Activated CD8-positive, alpha-beta memory T cell treated with anti-CD3 and anti-CD28 coated beads, Interleukin-2, amount 50 U/mL, for 48 hours (primary cell): ENCODE measurements around the gene OSCP1.
"Not testable (repeated sequence)": the region's sequence is repeated elsewhere in the genome, so short reads cannot be mapped to it uniquely, and the experiment has no call there.

Experiments
- DNase-seq: peaks from one replicate; pipeline ENCODE4 v3.0.0-alpha.2; 2020

The OSCP1 gene, protein sequence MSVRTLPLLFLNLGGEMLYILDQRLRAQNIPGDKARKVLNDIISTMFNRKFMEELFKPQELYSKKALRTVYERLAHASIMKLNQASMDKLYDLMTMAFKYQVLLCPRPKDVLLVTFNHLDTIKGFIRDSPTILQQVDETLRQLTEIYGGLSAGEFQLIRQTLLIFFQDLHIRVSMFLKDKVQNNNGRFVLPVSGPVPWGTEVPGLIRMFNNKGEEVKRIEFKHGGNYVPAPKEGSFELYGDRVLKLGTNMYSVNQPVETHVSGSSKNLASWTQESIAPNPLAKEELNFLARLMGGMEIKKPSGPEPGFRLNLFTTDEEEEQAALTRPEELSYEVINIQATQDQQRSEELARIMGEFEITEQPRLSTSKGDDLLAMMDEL

DNA sequence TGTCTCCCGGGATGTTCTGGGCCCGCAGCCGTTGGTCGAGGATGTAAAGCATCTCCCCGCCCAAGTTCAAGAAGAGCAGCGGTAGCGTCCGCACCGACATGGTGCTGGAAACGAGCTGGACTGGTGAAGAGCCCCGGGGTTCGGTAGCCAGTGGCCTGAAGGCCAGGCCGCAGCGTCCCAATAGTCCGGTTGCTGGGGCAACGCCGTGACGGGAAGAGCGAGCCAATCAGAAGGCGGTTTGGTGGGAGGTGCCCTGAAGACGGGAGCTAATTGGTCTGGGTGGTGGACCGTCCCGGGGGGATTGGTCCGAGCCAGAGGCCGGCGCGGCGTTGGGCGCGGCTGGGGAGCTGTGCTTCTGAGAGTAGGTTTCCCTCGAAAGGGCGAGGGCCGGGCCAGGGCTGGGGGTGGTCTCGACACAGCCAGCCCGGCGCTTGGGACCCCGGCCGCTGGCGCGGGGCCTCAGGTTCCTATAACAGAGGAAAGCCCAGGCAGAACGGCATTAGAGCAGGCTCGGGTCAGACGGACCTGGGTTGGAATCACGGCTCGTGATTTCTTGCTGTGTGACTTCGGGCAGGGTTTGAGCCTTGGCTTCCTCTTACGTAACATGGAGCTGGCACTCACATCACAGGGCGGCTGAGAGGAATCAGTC is at the start of gene OSCP1:
OSCP1 (minus strand) TSS at position 182 of the 649 bp plus-strand sequence; CDS start at position 100, 82 bp downstream.
- DNase-seq: peak; percentile 92

DNA sequence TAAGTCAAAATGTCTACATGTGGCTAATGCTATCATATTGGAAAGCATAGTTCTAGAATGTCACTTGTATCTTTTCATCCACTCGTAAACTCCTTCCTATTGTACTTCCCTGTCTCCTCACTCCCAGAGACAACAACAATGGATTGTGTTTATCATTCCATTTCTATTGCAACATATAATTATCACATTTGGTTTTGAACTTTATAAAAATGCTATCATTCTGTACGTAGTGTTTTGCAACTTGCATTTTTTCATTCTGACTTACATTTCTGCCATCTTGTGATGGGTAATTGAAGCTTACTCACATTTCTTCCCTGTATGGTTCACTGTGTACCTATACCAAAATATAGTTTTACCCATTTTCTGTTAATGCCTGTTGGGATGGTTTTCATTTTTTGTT is 47.0 kb upstream of the OSCP1 start:
- DNase-seq: no peak

DNA sequence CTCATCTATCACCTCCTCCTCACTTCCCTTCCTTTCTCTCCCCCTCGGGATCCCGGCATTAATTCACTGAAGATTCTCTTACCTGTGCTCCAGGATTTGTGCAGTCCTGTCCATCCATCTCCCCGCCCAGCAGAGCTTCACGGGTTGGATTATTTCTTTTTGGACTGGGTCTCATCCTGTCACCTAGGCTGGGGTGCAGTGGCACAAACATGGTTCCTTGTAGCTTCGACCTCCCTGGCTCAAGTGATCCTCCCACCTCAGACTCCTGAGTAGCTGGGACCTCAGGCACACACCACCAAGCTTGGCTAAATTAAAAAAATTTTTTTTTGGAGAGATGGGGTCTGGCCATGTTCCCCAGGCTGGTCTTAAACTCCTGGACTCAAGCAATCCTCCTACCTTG is 44.7 kb upstream of the OSCP1 start:
- no peak for DNase-seq

DNA sequence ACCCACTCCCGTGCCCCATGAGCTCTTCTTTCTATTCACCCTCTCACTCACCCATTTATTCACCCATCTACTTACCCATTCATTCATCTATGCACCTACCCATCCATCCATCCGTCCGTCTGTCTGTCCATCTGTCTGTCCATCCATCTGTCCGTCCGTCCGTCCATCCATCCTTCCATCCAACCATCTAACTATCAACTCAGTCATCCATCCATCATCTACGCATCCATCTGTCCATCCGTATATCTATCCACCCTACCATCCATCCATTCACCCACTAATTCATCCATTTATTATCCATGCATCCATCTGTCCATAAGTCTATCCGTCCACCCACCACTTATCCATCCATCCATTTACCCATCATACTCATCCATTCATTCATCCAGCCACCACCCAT is 43.3 kb upstream of the OSCP1 start:
- no peak for DNase-seq

DNA sequence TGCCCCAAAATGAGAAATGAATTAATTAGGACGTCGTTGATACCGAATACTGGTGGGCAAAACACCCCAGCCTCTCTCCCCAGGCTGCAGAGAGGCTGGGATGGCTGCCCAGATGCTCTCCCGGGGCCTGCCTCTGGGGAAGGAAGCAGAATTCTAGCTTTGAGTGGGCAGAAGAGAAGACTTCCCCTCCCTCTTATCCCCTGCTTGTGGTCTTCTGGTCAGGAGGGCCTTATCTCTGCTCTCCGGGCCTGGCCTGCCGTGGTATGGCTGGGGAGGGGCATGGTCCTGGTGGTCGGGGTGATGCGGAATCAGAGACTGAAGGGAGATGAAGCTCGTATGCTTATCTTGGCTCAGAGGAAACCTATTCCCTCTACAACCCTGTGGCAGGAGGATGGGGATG is 42.2 kb upstream of the OSCP1 start:
- no peak for DNase-seq

DNA sequence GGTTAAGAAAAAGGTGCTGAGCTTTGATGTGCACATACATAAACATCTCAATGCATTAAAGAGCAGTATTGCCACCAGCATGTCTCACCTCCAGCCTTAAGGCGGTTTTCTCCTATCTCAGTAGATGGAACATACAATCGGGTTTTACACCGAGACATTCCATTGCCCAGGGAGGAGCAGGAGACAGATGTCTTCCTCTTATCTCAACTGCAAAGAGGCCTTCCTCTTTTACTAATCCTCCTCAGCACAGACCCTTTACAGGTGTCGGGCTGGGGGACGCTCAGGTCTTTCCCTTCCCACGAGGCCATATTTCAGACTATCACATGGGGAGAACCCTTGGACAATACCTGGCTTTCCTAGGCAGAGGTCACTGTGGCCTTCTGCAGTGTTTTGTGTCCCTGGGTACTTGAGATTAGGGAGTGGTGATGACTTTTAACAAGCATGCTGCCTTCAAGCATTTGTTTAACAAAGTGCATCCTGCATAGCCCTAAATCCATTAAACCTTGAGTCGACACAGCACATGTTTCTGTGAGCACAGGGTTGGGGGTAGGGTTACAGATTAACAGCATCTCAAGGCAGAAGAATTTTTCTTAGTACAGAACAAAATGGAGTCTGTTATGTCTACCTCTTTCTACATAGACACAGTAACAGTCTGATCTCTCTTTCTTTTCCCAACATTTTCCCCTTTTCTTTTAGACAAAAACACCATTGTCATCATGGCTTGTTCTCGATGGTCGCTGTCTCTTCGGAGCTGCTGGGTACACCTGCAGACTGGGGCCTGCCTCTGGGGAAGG is 39.2 kb upstream of the OSCP1 start:
- DNase-seq: not testable (repeated sequence)

DNA sequence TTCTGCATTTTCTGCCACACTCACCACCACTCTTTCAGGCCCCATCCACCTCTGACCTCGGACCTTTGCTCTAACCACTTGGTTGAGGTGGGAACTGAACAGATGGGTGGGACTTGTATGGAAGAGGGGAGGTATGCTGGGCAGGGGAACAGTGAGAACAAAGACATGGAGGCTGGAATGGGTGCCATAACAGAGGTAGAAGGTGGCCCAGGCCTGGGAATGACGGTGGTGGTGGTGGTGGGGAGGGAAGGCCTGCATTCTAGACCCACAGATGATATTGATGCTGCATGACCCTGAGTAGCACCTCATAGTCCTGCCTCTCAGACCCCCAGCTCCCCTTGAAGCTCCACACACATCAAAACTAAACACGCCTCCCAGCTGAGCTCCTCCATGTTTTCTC is 37.7 kb upstream of the OSCP1 start:
- DNase-seq: no peak

DNA sequence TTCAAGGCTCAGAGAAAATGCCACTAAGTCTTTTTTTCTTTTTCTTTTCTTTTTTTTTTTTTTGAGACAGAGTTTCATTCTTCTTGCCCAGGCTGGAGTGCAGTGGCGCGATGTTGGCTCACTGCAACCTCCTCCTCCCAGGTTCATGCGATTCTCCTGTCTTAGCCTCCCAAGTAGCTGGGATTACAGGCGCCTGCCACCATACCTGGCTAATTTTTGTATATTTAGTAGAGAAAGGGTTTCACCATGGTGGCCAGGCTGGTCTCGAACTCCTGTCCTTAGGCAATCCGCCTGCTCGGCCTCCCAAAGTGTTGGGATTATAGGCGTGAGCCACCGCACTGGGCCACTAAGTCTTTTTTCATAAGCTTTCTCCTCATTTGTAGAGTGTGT is 37.1 kb upstream of the OSCP1 start:
- DNase-seq: not testable (repeated sequence)

DNA sequence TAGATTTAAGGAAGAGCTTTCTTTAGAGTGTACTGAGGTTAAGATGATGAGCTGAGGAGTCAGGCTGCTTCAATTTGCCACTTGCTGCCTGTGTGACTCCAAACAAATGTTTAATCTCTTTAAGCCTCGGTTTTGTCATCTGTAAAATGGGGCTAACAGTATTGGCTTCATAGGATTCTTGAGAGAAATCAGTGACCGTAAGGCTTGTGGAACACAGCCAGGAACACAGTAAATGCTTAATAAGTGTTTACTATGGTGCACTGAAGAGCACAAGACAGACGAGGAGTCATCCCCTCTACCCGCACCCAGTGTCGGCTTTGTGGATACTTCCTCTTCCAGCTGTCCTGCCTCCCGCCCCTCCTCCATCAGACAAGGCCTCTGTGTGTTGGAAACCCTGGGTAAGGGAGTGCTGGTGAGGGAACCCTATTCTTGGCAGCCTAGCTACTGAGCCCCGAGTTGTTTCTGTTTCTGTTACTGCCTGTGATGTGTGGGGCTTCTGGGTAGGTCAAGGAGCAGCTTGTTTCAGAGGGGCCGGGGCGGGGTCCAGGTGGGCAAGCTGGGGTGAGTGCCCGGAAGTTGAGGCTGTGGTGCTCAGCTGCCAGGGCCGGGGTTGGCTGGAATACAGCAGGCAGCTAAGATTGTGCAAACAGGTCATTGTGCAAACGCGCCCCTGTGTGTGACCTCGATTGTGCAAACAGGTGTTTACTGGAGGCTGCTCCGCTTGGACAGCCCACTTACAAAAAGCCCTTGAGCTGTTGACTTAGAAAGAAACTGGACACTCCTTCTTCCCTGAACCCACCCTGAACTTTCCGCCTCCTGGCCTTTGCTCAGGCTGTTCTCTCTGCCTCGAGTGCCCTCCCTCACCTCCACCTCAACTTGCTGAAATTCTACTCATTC is 36.4 kb upstream of the OSCP1 start:
- no peak for DNase-seq

DNA sequence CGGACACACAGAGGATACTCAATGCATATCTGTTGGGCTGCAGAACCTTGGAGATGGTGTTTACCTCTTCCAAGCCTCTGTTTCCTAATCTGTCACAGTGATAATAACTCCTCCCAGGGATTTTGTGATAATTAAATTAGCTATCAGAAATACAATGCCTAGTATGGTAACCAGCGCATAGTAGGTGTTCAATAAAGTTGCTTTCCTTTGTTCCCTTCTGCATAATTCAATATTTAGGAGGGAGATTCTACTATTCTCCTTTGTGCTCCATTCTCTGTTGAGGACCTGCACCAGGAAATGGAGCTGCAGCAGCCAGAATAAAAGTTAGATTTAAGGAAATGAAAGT is 35.8 kb upstream of the OSCP1 start:
- DNase-seq: no peak

DNA sequence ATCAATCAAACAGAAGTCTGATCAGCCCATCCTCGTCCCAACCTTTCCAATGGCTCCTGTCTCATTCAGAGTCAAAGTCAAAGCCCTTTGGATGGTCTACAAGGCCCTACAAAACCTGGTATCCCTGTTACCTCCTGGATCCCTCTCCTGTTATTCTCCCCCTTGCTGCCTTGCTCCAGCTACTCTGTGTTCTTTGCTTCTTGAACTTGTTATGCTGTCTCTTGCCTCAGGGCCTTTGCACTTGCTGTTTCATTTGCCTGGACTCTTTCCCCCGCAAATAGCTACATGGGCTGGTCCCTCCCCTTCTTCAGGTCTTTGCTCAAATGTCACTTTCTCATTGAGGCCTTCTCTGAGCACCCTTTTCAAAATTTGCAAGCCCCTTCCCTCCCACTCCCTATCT is 33.8 kb upstream of the OSCP1 start:
- DNase-seq: no peak

DNA sequence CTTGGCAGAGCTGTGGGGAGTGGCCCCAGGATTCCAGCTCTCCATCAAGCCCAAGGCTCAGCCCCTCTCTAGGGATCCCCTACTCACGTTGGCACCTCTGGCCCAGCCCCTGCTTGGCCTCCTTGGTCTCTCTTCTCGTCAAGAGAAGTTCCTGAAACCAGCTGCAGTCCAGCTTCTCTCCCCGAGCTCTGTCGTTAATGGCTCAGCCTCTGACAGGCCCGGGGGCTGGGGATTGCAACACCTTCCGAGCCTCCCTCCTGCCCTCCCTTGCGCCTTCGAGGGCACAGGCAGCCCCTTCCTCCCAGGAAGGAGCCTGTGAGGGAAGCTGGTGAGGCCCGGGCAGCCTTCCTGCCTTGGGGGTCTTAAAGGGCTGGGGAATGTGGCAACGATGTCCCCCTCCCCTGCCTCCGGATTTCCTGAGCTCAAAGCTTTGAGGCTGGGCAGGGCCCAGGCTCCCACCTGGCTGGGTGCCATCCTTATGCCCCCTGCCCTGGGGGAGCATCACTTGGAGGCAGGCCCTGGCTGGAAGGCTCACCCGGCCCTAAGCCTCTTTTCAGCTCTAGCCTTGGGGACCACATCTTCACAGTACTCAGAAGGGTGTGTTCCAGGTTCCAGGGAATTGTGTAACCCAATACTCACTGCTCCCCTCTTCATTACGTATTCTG is 32.6 kb upstream of the OSCP1 start, which contains the start of gene CSF3R:
CSF3R (minus strand) TSS at position 190 of the 665 bp plus-strand sequence. CDS start 3,417 bp downstream, outside the sequence.
- no peak for DNase-seq

DNA sequence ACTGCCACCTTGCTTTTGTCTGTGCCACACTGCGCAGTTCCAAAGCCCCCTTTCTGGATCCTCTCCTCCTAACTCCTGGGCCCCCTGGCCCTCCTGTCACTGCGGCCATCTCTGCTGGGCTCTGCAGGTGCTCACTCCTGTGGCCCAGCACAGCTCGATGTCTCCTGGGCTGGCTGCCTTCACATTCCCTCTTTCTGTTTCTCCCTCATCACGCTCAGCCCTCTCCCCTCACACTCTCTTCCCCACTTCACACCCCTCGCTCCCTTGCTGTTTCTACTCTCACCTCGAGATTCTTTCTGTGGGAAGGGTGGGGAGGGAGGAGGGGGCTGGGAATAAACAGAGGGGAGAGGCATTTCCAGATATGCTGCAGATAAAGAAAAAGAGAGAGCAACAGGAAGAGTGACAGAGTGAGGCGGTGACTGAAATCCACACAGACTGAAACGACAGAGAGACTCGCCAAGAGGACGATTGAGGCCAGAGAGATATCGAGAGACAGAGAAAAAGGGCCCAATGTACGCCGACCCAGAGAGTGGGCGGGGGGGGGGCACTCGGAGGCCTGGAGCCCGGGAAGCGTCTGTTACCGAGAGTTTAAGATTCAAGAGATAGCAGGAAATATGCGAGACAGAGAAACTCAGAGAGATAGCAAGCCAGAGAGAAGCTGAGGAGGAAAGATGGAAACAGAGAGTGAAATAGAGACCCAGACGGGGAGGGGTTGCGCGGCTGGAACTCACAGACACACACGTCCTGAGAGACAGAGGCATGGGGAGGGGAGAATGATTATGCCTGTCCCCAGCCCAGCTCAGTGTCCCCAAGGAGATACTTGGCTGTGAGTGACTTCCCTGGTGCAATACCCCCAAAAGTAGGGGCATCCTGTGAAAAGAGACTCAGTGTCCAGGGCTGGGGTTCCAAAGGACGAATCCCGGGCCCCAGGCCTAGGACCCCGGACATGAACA is 31.8 kb upstream of the OSCP1 start:
- DNase-seq: no peak

DNA sequence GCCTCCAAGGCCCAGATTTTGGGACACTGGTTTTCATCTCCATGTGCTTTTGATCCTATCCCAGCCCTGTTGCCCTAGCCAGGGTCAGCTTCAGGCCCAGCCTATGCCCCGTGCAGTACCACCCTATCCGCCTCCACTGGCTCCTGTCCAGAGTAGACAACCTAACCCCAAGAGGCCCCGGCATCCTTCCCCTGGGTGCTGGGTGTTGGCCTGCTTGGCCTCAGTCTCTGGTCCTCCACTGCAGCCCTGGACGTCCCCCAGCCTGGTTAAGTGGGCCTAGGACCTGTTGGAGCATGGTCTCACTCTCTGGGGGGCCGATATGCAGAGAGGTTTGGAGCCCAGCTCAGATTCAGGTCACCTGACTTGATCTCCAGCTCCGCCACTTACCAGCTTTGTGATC is 30.8 kb upstream of the OSCP1 start:
- no peak for DNase-seq

DNA sequence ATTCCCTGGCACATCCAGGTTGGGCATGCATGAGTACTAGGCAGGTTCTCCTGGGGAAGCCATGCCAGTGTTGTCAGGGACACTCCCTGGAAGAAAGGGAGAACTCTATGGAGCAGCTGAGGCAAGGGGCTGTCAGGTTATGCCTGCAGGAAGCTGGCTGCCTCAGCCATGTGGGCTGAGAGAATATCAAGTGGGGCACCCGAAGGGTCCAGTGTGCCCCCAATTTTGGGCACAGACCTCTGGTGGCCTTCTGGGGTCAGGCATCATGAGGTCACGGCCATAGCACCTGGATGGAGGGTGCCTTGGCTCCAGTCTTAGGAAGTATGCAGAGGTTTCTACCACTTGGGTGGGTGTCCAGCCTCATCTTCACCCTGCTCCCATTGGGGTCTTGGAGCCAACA is 29.9 kb upstream of the OSCP1 start:
- DNase-seq: no peak

DNA sequence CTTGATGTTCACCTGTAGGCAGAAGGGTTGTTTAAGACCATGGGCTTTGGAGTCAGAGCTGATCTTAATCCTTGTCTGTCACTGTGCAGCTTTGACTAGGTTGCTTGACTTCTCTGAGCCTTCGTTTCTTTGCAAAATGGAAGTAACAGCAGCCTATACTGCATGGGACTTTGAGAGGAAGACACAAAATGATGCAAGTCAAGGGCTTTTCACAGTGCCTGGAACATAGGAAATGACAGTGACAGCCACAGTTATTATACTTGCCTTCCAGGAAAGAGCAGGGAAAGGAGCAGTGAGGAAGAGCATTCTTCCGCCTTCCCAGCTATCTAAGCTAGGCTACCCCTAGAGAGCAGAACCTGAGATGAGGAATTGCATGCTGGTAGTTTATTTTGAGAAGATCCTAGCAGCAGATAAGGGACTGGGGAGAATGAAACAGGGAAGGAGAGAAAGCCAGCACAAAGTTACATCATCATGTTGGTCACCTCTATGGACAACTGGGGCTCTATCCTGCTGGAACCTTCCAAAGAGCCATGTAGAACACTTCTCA is 29.3 kb upstream of the OSCP1 start:
- DNase-seq: no peak

DNA sequence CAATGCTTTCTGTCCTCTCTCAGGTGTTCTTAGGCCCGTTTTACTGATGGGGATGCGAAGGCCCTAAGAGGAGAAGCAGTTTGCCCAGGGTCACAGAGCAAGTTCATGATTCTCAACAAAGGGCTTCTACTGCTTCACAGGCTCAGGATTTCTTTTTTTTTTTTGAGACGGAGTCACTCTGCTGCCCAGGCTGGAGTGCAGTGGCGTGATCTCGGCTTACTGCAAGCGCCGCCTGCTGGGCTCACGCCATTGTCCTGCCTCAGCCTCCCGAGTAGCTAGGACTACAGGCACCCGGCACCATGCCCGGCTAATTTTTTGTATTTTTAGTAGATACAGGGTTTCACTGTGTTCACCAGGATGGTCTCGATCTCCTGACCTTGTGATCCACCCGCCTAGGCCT is 27.4 kb upstream of the OSCP1 start:
- DNase-seq: not testable (repeated sequence)

DNA sequence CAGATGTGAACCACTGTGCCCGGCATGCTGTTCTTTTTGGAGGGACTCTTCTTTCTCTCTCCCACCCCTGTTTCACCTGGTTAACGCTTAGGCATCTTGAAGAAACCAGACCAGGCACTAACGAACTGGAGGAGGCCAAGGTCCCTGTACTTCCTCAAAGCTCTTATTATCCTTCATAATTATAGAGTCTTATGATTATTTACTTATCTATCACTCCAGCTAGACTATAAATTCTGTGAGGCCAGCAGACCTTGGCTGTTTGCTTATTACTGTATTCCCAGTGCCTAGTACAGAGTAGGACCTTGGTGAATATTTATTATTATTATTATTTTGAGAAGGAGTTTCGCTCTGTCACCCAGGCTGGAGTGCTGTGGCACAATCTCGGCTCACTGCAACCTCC is 26.7 kb upstream of the OSCP1 start:
- no peak for DNase-seq

DNA sequence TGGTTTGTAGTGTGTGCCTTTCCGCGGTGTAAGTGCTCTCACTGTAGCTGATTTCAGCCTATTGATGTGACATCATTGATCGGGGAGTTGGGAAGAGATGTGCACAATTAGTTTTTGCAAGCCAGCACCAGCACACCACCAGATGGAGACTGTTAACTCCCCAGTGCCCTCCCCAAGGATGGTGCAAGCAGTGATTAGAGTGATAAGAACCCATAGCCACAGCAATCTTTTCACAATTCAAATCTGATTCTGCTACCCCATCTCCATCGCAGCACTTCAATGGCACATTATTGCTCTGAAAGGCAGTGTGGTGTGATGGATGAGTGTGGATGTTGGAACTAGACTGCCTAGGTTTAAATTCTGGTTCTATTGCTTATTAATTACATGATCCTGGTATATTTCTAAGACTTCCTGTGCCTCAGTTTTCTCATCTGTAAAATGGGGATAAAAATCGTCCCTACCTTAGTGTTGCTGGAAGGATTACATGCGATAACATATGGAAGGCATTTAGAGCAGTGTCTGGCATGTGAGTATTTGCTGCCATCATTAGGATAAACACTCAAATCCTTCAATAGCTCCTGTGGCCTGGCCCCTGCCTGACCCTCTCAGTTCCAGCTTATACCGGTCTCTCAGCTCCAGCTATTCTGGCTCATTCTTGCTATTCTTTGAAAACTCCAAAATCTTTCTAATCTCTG is 25.8 kb upstream of the OSCP1 start:
- DNase-seq: no peak

DNA sequence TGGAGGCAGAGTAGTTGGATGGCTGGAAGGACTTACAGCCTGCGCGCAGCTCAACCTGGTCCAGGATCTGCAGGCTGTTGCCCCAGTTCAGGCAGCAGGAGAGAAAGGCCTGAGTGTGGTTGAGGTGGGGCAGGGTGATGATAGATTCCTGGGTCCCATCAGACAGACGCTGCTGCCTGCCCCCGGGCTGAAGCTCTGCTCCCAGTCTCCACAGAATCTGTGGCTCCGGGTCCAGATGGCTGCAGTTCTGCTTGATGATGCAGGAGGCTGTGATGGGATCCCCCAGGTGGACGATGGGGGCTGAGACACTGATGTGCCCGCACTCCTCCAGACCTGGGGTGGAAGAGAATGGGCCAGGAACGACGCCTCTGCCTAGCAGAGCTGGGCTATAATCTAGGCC is 25.1 kb upstream of the OSCP1 start:
- no peak for DNase-seq
